Progenitor cell of endocrine pancreas (in vitro differentiated cells): ENCODE measurements around the gene TAF11L6. TPM values are rescaled to one million over a fixed set of nuclear protein-coding genes. Genes with fewer than 3 reads are reported as not detected.
"Not testable (repeated sequence)": the region's sequence is repeated elsewhere in the genome, so short reads cannot be mapped to it uniquely, and the experiment has no call there.

Source experiments
- DNase-seq: peaks from one replicate; pipeline ENCODE4 v3.0.0; 2021; ENCODE audit warnings: low spot score; ENCODE audit not compliant: unreplicated experiment
- H3K27ac Mint-ChIP-seq: 2 replicates; pipeline ENCODE4 v1.8.0; 2021; ENCODE audit warnings: mild to moderate bottlenecking, moderate library complexity, mixed read lengths
- H3K27me3 Mint-ChIP-seq: 2 replicates; pipeline ENCODE4 v1.8.0; 2021; ENCODE audit warnings: mixed read lengths
- H3K36me3 Mint-ChIP-seq: 2 replicates; pipeline ENCODE4 v1.8.0; 2022; ENCODE audit warnings: mixed read lengths; ENCODE audit not compliant: insufficient read depth
- H3K4me1 Mint-ChIP-seq: 2 replicates; pipeline ENCODE4 v1.8.0; 2021; ENCODE audit warnings: low read depth, mixed read lengths
- H3K4me3 Mint-ChIP-seq: 2 replicates; pipeline ENCODE4 v1.8.0; 2021; ENCODE audit warnings: low read depth, mild to moderate bottlenecking, moderate library complexity, mixed read lengths
- H3K9me3 Mint-ChIP-seq: 2 replicates; pipeline ENCODE4 v1.8.0; 2021; ENCODE audit warnings: low read depth, mixed read lengths
- CTCF ChIP-seq: fragments of 200-600 bp; sonication (generic); IDR thresholded peaks from one replicate; pipeline ENCODE4 v1.5.0; 2021; ENCODE audit warnings: antibody characterized with exemption, mild to moderate bottlenecking; ENCODE audit not compliant: unreplicated experiment
- long read RNA-seq: library from polyadenylated mRNA; unstranded; transcript quantifications from one replicate; pipeline ENCODE4 v2.0.0, GENCODE V29; 2020
- total RNA-seq: library from RNA; stranded (reverse); gene quantifications from 2 replicates; pipeline ENCODE4 v1.2.1, GENCODE V29; 2021

The TAF11L6 gene
- total RNA-seq: not detected in 2 replicates
- long read RNA-seq: 0 reads

- not testable (repeated sequence) for H3K4me3 Mint-ChIP-seq, H3K27me3 Mint-ChIP-seq, H3K27ac Mint-ChIP-seq, H3K36me3 Mint-ChIP-seq, H3K4me1 Mint-ChIP-seq, DNase-seq, H3K9me3 Mint-ChIP-seq
Observed at GRCh38 chr5:17528369-17528768, at the start of gene TAF11L6. TSS of gene TAF11L6 (plus strand) at chr5:17528669.

- DNase-seq: no peak
Observed at GRCh38 chr5:17481378-17481777, 47.1 kb upstream of the TAF11L6 start.

GRCh38 chr5:17482790-17483189 is 45.7 kb upstream of the TAF11L6 start:
- H3K4me3 Mint-ChIP-seq: no peak overlapping the region
- no peak for DNase-seq
- H3K27ac Mint-ChIP-seq: no peak overlapping the region
- H3K36me3 Mint-ChIP-seq: no peaks in the 10 kb centered on the region
- no peaks in the 10 kb centered on the region for H3K9me3 Mint-ChIP-seq
- H3K27me3 Mint-ChIP-seq: no peaks in the 10 kb centered on the region
- TF ChIP-seq CTCF: no peak
- H3K4me1 Mint-ChIP-seq: peaks cover 2% of the 10 kb centered on the region

More at GRCh38 chr5:17481378-17481777, 47.1 kb upstream of the TAF11L6 start:
- TF ChIP-seq CTCF: no peak
- H3K27me3 Mint-ChIP-seq: no peaks in the 10 kb centered on the region
- H3K4me1 Mint-ChIP-seq: peaks cover 2% of the 10 kb centered on the region
- H3K36me3 Mint-ChIP-seq: no peaks in the 10 kb centered on the region
- no peak overlapping the region for H3K27ac Mint-ChIP-seq
- H3K9me3 Mint-ChIP-seq: no peaks in the 10 kb centered on the region
- H3K4me3 Mint-ChIP-seq: no peak overlapping the region

GRCh38 chr5:17486464-17487173 is 41.9 kb upstream of the TAF11L6 start:
- not testable (repeated sequence) for H3K4me3 Mint-ChIP-seq, H3K4me1 Mint-ChIP-seq, H3K27ac Mint-ChIP-seq, H3K9me3 Mint-ChIP-seq, H3K27me3 Mint-ChIP-seq, DNase-seq, H3K36me3 Mint-ChIP-seq

- Mint-ChIP-seq H3K4me3 (no peak overlapping the region), H3K9me3 (no peaks in the 10 kb centered on the region), H3K27me3 (no peaks in the 10 kb centered on the region), H3K27ac (no peak overlapping the region), H3K36me3 (no peaks in the 10 kb centered on the region), H3K4me1 (no peaks in the 10 kb centered on the region)
- DNase-seq: no peak
- TF ChIP-seq CTCF: no peak
Observed at GRCh38 chr5:17487174-17487512, 41.3 kb upstream of the TAF11L6 start.

- H3K4me1 Mint-ChIP-seq, H3K9me3 Mint-ChIP-seq, H3K27me3 Mint-ChIP-seq, DNase-seq, H3K27ac Mint-ChIP-seq, H3K4me3 Mint-ChIP-seq, H3K36me3 Mint-ChIP-seq: not testable (repeated sequence)
Observed at GRCh38 chr5:17491257-17491656, 37.2 kb upstream of the TAF11L6 start.

DNA sequence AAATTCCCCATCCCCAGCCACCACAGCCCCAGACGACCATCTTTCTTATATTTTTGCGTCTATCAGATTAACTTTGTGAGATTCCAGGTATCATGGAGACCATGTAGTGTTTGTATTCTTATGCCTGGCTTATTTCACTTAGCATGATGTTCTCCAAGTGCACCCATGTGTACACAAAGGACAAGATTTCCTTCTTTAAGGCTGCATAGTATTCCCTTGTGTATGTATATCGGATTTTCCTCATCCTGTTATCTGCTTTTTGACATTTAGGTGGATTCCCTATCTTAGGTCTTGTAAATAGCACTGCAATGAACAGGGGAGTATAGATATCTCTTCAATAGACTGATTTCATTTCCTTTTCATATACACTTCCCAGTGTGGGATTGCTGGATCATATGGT is 35.7 kb upstream of the TAF11L6 start:
- no peak overlapping the region for H3K27ac Mint-ChIP-seq
- DNase-seq: no peak
- no peak for TF ChIP-seq CTCF
- H3K27me3 Mint-ChIP-seq: no peaks in the 10 kb centered on the region
- no peaks in the 10 kb centered on the region for H3K36me3 Mint-ChIP-seq
- no peaks in the 10 kb centered on the region for H3K4me1 Mint-ChIP-seq
- H3K9me3 Mint-ChIP-seq: peaks cover 4% of the 10 kb centered on the region
- no peak overlapping the region for H3K4me3 Mint-ChIP-seq
